Ishikawa (cell line): ENCODE measurements around the gene KCTD3.

Experiments used
- CEBPB ChIP-seq: IDR thresholded peaks from 2 replicates; pipeline ENCODE4 v1.6.1; 2012
- CREB1 ChIP-seq: IDR thresholded peaks from 2 replicates; pipeline ENCODE4 v1.6.1; 2012; ENCODE audit warnings: low read depth
- EGR1 ChIP-seq: IDR thresholded peaks from 2 replicates; pipeline ENCODE4 v1.6.1; 2012
- EP300 ChIP-seq: IDR thresholded peaks from 2 replicates; pipeline ENCODE4 v1.6.1; 2012; ENCODE audit warnings: borderline replicate concordance
- FOXM1 ChIP-seq: IDR thresholded peaks from 2 replicates; pipeline ENCODE4 v1.6.1; 2012; ENCODE audit warnings: low read depth, borderline replicate concordance
- RAD21 ChIP-seq: IDR thresholded peaks from 2 replicates; pipeline ENCODE4 v1.6.1; 2012; ENCODE audit warnings: low read depth
- TAF1 ChIP-seq: IDR thresholded peaks from 2 replicates; pipeline ENCODE4 v1.6.1; 2012; ENCODE audit warnings: low read depth, mild to moderate bottlenecking
- TCF12 ChIP-seq: IDR thresholded peaks from 2 replicates; pipeline ENCODE4 v1.6.1; 2012; ENCODE audit warnings: low read depth
- TEAD4 ChIP-seq: IDR thresholded peaks from 2 replicates; pipeline ENCODE4 v1.6.1; 2012
- TF ChIP-seq, protein P1 (sequence below): IDR thresholded peaks from 2 replicates; pipeline ENCODE4 v1.6.1; 2012

DNA sequence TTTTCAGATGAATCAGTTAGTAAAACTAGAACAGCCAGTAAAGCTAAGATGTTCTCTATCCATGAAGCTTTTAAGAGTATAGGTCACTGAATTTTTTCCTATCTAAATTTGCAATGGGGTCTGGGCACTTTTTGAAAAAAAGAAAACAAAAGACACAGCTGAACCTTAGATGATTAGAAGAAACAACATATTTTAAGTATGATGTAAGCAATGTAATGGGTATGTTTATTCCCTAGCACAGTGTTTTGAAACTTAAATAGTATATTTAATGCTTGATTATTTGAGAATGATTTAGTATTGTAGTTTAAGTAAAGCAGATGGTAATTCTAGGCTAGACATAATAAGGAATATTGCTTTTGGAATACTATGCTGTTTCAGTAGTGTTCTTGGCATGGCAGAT, 36.2 kb downstream of the KCTD3 start:
- TF ChIP-seq TAF1 (no peak), TEAD4 (no peak), EP300 (no peak), RAD21 (no peak), EGR1 (no peak), CREB1 (no peak), FOXM1 (no peak), TCF12 (no peak), CEBPB (no peak)
- TF ChIP-seq, protein P1, sequence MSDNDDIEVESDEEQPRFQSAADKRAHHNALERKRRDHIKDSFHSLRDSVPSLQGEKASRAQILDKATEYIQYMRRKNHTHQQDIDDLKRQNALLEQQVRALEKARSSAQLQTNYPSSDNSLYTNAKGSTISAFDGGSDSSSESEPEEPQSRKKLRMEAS = no peak
